CD4-positive, alpha-beta T cell treated with Interleukin-4 for 1 hour (primary cell): Measurements from ENCODE around the gene GFI1B.
"Not testable (repeated sequence)": the region's sequence is repeated elsewhere in the genome, so short reads cannot be mapped to it uniquely, and the experiment has no call there.

Experiments
- DNase-seq, 2 donors: peaks; one replicate each; pipeline ENCODE4 v3.0.0-alpha.2; 2020 to 2022

GFI1B gene

DNA sequence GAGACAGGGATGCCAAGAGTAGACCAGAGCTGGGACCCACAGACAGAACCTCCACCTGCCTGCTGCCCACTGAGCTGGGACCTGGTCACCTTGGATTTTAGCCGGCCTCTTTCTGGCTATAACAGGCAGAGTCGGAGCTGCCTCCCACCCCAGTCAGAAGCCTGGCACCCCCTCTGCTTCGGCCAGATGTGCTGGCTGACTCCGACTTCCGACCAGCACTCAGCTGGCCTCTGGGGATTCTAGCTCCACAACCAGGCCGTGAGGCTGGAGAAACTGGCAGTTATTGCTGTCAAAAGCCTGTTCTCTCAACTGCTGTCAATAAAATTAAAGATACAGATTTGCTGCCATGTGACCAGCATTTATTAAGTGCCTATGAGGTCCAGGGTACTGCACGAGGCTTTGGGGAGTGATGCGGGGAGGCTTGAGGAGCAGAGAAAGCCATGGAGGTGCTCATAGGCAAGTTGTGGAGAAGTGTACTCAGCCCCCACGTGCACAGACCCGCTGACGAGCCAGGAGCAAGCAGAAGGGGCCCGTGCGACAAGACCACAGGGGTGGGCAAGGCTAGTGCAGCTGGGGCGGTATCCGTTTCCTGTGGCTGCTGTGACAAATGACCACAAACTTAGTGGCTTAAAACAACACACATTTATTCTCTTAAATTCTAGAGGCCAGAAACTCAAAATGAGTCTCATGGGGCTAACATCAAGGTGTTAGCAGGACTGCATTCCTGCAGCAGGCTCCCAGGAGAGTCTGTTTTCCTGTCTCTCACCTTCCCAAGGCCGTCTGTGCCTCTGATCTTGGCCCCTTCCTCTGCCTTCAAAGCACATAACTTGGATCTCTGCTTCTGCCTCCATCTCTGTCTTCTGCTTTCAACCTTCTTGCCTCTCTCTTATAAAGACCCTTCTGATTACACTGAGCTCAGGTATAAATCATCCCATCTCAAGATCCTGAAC is 13.1 kb downstream of the GFI1B start:
- no peak for DNase-seq

DNA sequence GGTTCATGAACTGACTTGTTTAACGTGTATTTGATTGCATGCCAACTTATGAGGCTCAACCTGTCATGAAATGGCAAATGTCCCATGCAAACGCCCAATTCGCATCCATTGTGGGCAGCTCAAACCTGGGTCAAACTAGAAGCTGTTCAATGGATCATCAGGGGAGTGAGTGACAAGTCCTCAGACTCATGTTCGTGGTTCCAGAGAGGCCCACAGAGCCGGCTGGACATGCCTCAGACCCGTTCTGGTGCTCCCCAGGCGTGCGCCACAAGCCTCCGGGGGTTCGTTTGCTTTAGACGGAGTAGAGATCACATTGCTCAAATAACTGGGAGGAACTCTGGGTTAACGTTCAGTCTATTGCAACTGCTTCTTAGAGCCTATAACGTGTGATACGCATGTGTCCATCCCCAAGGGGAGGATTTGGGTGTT is 15.0 kb downstream of the GFI1B start:
- DNase-seq, result no peak

DNA sequence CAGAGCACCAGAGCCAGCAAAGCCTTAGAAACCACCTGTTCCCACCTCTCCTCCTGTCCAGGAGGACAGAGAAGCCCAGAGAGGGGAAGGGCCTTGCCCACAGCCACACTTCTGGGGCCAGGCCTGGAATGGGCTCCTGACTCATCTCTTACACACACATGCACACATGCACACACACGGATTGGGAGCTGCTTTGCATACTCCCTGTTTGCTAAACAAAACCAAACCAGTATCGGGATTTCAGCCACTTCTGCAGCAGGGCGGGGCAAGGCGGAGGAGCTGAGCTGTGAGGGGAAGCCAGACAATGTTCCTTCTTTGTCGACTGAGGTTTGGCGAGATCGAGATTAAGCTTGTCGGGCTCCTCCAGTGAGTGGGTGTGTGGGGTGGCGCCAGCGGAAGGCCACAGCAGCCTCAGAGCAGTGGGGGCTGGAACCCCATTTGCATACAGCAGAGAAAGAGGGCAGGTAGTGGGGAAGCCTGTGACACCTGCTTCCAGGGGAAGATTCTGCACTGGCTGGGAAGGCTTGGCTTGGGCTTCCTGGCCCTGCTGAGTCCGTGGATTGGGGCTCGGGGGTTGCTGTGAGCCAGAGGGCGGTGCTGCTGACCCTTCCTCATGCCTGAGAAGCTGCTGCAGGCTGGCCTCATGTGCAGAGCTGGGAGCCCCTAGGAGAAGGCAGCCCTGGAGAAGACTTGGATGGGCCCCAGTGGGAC is 16.1 kb downstream of the GFI1B start:
- DNase-seq, result no peak

DNA sequence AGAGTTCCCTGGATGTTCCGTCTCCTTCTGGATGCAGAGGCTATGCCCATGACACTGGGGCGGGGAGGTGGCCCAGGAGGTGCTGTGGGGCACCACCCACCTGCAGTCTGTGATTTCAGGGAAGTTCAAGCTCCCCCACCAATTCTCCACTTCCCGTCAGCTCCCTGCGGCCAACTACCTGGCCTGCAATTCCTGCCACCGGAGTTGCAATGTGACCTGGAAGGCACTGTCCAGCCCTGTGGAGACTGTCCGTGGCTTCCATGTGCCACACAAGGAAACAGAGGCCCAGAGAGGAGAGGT is 16.6 kb downstream of the GFI1B start:
- DNase-seq, result no peak

DNA sequence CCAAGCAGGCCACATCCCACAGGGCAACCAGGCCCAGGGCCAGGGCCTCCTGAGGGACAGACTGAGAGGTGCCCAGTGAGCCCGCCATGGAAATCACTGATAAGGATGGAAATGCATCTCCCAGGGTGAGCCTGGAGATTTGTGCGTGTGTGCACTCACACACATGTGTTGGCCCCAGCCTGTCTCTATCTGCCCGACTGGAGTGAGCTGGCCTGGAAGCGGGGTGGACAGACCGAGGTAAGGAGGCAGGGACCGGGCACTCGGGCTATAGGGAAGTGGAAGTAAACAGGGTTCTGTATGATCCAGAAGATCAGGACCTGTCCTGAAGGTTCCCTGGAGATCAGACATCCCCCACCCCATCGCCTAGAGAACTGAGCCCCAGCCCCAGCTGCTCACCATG is 17.4 kb downstream of the GFI1B start:
- DNase-seq, result no peak

DNA sequence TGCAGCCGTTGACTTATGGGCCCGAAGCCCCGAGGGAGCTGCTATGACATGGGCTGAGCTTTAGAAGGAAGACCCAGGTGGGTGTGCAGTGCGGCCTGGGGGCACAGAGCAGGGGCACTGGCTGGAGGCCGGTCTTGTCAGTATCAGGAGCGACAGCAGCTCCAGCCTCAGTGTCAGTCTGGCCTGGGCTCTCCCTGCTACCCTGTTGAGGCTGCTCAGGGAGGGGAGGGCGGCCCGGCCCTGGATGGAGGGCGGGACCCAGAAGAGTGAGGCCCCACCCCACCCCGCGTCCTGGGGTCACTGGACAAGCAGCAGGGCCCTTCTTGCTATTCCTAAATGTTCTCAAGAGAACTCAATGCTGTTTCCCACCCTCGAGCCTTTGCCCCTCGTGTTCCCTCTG is 18.0 kb downstream of the GFI1B start:
- DNase-seq, result no peak

DNA sequence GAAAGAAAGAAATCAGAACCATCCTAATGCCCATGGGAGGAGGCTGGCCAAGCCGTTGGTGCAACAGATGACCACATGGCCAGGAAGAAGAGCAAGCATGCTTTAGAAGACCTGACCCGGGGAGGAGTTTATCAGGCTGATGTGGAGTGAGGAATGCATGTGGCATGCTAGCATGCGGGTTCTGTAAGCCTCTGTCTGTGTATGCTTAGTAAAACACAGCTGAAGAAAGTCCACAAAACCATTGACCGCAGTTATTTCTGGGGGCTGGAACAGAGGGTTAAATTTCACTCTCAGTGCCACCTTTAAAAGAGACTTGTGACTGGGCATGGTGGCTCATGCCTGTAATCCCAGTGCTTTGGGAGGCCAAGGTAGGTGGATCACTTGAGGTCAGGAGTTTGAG is 19.1 kb downstream of the GFI1B start:
- DNase-seq, result no peak

DNA sequence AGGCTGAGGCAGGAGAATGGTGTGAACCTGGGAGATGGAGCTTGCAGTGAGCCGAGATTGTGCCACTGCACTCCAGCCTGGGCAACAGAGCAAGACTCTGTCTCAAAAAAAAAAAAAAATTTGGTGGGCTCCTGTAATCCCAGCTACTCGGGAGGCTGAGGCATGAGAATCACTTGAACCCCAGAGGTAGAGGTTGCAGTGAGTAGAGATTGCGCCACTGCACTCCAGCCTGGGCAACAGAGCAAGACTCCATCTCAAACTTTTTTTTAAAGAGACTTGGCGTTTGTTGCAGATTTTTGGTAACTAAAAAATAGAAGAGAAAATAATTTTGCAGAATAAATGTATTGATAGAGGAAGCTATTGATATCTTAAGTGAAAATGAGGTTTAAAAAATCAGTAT is 19.7 kb downstream of the GFI1B start:
- DNase-seq, result not testable (repeated sequence)

DNA sequence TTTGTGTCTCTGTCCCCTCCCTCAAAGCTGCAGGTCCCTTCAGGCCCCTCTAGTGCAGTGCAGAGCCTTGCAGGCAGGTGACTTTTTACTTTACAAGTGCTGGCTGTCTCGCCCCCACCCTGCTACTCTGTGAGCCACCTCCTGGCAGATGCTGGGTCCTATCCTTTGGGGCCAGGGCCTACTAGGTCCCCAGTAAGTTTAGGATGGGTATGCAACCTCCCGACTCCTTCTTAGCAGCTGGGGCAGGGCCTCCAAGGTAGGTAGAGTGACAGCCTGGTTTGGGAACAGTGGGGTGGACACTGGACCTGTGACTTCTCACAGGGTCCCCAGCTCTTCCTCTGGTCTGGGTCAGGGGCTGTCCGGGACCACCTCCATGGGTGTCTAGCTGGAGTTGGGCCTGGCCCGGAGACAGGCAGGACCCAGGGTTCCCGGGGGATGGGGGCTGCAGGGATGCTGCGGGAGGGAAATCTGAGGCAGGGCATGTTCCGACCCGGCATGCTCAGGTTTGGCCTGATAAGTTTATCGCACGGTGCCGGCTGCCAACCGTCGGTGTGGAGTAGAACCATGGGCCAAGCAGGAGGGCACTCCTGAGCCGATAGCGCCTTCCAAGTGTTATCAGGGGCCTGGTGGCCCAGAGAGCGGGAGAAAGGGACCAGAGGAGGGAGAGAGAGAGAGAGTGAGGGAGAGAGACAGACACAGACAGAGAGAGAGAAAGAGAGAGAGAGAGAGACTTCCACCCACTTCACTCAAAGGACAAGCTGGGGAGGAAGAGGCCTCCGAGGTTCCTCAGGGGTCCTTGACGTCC is 20.5 kb downstream of the GFI1B start:
- DNase-seq, result no peak

DNA sequence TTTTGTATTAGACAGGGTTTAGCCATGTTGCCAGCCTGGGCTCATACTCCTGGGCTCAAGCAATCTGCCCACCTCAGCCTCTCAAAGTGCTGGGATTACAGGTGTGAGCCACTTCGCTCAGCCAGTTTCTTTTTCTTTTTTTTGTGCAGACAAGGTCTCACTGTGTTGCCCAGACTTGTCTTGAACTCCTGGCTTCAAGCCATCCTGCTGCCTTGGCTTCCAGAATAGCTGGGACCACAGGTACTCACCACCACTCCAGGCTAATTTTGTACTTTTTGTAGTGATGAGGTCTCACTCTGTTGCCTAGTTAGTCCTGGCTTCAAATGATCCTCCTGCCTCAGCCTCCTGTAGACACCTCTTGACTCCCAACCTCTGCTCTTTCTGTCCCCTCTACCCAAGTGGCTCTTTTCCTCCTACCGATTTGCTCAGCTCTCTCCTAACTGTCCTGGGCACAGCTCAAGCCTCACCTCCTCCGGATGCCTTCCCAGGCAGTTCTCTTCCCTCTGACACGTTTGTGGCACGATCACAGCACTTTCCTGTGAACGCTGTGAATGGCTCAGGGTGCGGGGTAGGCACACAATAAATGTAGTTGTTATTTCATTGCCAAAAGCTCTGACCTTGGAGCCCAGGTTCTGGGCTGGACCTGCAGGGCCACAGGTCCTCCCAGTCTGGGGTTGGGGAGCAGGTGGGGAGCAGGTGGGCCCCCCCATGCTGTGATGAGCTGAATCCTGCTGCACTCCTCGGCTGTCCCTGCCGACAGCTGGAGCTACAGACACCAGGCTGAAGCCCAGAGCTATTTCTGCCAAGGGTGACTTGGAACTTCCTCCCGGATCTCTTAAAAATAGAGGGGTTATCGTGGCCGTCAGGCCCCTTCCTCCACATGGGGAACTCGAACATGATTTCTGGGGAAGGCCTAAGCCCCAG is 23.9 kb downstream of the GFI1B start:
- no peak for DNase-seq

DNA sequence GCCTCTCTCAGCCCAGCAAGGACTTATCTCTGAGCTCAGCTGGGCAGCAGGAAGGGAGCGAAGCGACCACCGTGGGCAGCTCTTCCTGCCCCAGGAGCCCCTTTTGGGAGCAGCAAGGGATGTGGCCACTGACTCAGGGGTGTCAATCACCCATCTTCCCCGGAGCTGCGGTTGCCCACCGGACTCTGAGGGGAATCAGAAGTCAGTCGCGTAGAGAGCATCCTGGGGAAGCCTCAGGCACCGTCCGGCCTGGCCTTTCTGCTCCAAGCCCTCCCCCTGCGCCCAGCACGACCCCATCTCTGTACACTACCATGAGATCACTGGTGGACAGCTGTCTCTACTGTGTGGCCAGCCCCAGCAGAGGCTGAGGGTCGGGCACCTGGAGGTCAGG is 24.6 kb downstream of the GFI1B start:
- no peak for DNase-seq

DNA sequence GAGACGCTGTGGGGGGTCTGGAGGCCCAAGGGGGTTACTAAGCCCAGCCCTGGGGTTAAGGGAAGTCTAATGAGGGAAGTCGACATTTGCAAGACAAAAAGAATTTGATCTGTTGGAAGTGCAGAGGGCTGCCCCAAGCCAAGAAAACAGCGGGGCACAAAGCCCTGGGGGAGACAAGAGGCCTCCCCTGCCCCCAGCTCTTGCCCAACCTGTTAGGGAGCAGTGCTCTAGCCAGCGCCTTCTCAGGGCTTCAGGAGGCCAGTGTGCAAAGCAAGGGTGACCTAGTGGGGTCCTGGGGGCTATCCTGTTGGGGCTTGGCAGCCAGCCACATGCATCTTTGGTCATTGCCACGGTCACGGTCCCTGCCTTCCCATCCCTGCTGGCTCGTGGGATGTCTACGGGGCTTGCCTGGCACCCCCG is 25.2 kb downstream of the GFI1B start:
- DNase-seq, result no peak

DNA sequence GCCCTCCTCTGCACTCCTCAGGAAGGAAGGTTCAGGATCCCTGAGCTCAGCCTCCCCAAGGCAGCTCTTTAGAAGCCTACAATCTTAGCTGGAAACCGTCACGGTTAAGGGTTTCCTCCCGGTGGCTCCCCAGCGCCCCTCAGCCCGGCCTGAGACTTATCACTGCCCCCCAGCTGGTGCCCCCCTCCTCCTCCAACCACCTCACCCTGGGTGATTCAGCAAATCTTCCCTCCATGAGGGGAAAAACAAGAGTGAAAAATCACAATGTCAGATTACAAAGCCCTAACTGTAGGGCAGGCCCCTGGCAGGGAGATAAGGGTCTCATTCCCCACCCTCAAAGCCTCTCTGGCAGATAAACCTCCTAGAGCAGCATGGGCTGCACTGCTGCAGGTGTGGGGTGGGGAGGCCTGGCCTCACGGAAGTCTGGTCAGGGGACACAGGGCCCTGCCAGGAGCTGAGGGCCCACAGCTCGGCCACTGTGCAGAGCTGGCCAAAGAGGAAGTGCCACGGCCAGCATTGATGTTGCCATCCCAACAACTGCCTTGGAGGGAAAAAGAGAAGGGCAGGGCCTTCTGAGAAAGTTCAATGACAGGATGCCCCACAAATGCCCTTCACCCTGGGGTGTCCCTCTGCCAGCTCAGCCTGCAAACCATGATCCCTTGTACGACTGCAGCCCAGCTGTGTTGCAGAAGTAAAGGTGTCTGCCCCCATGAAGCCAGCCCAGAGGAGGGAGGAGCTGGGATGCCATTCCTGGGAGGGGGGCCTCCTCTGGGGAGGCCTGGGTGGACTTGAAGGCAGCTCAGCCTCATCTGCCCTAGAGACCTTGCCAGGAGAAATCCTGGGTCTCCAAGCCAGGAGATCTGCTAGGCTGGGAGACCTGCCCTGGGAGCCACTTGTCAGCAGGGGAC is 25.9 kb downstream of the GFI1B start:
- no peak for DNase-seq

DNA sequence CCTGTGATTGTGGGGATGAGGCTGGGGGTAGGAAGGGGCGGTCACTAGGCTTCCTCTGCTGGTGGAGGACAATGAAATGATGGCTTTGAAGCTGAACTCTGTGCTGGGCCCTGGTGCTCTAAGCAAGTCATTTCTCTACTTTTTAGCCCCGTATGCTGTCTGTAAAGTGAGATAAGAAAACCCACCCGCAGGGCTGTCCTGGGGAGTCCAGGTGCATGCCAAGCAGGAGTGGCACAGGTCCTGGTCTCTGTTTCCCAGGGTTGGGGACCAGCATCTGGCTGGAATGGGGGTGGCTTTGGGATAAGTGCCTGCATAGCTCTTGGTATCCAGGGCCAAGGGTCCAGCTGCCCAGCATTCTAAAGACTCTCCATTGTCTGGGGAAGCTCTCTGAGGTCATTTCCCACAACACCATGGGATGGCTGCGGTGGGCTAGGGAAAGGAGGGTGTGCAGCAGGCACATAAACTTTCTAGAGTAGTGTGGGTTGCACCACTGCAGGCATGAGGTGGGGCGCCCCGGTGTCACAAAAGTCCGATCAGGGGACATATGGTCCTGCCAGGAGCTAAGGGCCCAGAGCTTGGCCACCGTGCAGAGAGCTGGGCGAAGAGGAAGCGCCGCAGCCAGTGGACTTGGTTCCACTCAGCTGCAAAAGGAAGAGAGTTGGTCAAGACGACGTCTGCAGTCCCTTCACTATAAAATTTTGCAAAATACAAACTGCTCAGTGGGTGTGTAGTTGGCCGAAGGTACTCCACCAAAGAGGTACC is 26.7 kb downstream of the GFI1B start:
- DNase-seq, result no peak

DNA sequence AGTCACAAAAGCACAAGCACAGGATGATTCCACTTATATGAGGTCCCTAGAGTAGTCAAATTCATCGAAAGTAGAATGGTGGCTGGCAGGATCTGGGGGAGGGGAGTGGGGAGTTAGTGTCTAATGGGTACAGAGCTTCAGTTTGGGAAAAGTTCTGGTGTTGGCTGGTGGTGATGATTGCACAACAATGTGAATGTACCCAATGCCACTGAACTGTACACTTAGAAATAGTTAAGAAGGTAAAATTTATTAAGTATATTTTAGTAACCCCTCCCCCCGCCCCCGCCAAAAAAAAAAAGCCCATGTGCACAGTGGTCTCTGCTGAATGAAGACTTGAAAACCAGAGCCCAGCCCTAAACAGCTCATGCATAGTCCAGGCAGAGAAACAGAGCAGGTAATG is 27.5 kb downstream of the GFI1B start:
- DNase-seq, result no peak

DNA sequence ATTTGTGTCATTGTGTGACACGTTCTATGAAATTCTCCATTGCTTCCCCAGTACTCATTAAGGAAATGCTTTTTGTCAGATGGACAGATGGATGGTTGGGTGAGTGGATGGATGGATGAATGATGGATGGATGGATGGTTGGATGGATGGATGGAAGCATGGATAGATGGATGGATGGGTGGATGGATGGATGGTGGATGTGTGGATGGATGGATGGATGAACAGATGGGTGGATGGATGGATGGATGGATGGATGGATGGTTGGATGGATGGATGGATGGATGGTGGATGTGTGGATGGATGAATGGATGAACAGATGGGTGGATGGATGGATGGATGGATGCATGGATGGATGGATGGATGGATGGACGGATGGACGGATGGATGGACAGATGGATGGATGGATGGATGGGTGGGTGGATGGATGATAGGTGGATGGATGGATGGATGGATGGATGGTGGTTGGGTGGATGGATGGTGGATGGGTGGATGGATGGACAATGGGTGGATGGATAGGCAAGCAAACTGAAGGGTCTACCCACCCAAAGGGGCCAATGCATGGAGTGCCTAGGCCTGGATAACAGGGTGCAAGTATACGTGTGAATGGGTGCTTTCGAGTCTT is 28.3 kb downstream of the GFI1B start:
- DNase-seq, result no peak

DNA sequence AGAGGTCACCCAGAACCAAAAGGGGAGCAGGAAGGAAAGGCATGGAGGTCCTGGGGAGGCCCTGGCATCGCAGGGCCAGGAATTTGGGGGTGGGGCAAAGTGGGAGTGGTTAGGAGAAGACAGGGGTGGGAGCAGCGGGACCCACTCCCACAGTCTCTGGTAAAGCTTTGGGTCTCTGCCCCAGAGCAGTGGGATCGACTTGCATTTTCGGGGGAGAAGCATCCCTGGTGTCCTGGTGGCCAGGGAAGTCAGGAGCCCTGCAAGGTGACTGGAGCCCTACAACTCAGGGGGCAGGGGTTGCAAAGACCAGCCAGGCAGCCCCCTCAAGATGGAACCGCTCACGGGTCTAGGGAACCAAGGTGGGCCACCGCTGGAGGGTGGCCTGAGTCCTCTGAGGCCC is 29.9 kb downstream of the GFI1B start:
- no peak for DNase-seq

DNA sequence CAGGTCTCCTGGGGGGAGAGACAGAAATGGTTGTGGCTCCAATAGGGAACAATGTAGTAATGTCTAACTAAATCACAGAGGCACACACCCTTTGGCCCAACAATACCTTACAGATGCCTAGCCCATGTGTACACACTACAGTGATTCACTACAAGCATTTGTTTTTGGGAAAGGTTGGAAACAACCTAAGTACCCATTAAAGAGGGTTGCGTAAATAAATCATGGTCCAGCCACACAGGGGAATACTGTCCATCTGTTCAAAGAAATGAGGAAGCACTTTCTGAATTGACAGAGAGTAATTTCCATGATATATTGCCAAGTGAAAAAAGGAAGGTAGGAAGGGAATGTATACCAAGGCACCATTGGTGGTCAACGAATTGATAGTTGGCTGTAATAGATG is 30.3 kb downstream of the GFI1B start:
- DNase-seq, result no peak

DNA sequence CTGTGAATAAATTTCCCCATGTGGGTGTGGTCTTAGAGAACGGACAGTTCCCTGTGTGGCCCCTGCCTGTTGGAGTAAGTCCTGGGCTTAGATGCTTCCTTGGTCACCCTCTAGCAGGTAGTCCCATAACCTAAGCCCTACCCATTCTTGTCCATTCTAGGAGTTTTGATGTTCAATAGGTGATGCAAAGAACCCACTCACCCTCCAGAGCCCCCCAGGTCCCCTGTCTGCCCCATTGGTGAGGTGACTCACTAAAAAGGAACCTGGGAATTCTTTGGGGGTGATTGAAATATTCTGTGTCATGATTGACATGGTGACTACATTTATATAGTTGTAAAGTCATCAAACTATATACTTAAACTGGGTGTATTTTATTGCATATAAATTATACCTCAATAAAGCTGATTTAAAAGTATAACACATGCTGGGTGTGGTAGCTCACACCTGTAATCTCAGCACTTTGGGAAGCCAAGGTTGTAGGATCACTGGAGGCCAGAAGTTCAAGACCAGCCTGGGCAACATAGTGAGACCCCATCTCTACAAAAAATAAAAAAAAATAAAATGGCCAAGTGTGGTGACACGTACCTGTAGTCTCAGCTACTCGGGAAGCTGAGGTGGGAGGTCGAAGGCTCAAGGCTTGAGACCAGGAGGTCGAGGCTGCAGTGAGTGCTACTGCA is 31.6 kb downstream of the GFI1B start:
- DNase-seq, result no peak

DNA sequence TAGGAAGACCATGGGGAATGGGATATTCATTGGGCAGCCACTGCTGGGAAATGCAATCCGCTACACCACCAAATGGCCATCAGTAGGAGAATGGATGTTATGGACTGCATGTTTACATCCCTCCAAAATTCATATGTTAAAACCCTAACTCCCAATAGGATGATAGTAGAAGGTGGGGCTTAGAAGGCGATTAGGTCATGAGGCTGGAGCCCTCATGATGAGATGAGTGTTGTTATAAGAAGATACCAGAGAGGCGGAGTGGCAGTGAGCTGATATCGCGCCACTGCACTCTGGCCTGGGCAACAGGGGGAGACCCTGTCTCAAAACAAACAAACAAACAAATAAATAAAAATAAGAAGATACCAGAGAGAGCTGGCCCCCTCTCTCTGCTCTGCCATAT is 36.2 kb downstream of the GFI1B start:
- DNase-seq, result no peak
